Frontal cortex (tissue), 4 donors: ENCODE measurements around the gene PKNOX2. TPM values are rescaled to one million over a fixed set of nuclear protein-coding genes. Genes with fewer than 3 reads are reported as not detected.
A peak's percentile ranks its signal among the peaks of the same experiment; 100 is the strongest.

Source experiments
- DNase-seq, 2 donors: peaks; one replicate each; pipeline ENCODE4 v3.0.0; 2012; ENCODE audit warnings: low spot score in 2 of 2
- FAIRE-seq: peaks from 2 replicates; lab custom pipeline; 2012; peaks lifted over from hg19 to GRCh38; lab: Jason Lieb, UNC
- total RNA-seq: library from RNA; depleted of rRNA; stranded (reverse); fragments of >200 nt; gene quantifications from one replicate; pipeline ENCODE4 v1.2.3, GENCODE V29; 2014
- donor health status: control.
- donor health status: control.
- donor health status: control.

The PKNOX2 gene
- total RNA-seq, 1 donor from 2014 or later, result 4.9 TPM

DNA sequence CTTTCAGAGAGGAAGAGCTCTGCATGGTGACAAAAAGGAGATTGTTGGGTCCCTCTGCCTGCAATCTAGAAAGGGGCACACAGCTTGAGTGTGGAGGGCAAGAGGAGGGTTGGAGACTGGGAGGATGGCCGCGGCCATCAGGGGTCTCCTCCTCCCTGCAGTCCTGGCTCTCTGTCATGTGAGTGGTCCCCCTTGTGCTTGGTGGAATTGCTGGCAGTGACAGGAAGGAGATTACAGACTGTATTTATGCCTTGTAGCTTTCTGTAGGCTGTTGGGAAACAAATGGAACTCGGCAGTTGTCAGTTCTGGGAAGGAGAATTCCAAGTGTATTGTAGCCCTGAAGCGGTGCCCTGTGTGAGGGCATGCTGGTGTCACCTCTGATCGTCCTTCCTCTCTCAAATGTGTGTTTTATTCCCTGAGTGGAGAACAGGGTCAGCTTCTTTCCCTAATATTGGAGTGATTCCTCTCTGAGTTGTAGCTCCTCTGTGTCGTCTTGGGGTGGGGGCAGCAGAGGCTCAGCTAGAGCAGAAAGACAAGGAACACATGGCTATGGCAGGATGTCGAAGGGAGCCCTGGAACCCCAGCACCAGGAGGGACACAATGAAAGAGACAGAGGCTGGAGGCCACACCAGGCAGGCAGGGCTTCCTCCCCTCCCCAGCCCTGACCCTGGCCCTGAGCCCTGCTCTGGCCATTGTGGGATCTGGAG, 163.1 kb downstream of the PKNOX2 start:
- no peak for FAIRE-seq
- DNase-seq, result no peak

DNA sequence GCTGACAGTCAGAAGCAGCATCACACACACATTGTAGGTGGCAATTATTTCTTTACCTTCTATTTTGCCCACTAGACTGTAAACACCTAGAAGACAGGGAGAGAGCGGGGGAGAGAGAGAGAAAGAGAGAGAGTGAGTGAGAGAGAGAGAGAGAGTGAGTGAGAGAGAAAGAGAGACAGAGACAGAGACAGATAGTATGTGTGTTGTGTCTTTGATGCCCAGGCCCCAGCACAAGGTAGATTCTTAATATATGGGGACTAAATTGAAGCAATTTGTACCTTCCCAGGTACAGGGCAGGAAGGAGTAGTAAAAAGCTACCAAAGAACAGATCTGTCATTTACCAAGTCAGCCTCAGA, 163.7 kb downstream of the PKNOX2 start:
- DNase-seq, result no peak
- FAIRE-seq, result no peak

DNA sequence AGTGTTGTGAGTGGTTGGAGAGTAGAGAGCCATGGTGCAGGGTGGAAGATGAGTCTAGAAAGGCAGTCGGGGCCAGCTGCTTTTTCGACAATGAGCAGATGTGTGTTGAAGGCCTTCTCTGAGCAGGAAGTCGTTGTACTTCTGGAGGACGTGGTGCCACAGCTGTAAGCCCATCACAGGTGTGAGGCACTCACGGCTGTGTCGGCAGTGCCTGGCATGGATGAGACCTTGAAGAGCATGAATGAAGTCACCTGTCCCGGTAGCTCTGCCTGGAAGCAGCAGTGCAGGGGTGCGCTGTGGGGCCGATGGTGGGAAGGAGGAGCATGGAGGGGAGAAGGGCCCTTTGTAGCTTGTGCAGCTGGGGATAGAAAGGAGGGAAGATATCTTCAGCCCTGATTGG, 165.2 kb downstream of the PKNOX2 start:
- no peak for FAIRE-seq

DNA sequence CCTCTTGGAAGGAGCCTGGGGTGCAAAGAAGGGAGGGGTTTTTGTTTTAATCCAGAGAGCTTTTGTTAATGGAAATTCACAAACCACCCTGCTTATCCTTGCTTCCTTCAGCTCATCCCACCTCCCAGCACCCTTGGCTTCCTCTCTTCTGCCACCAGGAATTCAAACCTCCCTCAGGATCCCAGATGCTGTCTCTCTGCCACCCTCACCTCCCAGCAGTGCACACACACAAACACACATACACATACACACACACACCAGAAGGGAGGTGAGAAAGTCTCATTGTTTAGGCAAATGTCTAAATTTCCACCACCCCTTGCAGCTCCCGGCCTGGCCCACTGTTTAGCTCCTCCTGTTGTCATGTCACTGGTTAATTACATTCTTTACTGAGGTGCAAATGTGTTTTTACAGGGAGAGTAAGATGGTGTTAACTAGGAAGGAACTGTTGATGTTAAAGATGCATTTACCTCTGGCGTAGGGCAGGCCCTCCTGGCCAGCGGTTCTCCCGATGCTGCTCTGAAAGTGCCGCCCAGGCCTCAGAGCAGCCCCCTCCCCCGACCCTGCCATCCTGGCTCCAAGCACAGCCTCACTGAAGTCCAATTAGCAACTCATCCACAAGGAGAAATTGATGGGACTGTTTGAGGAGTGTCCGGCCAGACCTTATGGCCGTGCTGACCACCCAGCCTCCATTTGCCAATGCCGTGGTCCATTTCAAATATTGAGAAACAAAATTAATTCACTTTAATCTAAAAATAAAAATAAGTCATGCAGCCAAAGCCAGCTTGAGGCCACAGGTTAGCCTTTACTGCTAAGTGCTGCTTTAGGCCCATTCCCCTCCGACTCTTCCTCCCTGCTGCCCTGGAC, 166.1 kb downstream of the PKNOX2 start:
- DNase-seq, result no peak
- no peak for FAIRE-seq

More for the DNA sequence above, 165.2 kb downstream of the PKNOX2 start:
- no peak for DNase-seq

DNA sequence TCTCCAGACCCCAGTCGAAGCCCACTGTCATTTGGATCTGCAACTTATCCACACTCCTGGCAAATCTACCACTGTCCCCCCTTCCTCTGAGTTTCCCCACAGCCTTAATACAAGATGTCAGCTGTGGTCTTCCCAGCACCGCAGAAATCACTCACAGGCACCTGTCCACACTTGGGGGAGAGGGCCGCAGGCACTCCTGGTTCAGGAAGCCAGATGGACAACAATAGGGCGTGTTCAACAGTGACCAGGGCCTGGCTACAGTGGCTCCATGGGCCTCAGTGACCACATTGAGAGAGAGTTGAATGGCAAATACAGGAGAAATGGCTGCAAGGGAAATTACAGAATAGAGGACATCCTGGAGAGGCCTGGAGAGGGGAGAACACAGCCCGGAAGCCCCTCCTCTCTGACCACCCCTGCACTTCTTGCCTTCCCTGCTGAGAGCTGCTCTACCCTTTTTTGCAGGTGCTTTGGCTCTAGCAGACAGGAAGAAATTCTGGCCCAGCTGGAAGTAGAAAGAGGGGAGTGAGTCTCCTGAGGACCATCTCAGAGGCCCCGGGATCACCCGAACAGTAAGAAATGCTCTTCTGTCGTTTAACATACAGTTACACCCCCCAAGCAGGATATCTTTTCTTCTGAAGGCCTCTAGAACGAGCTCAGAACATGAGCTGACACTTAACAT, 166.9 kb downstream of the PKNOX2 start:
- DNase-seq (no peak), FAIRE-seq (no peak)

DNA sequence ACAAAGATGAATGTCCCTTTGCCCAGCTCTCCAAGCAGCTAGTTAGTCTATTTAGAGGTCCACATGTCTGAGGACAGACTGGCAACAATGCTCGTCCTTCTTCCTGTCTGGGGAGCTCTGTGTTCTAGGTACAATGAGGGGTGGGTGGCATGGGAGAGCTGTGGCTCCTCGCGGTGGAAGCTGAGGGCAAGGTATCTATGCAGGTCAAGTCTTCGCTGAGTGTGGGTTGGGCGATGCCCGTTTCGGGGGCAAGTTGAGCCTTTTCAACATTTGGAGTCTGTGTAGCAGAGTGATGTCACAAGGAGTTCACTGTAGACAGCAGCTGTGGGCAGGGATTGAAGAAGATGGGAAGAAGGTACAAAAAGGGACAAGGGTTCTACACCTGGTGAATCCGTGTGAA, 168.3 kb downstream of the PKNOX2 start:
- FAIRE-seq (no peak), DNase-seq (no peak)

DNA sequence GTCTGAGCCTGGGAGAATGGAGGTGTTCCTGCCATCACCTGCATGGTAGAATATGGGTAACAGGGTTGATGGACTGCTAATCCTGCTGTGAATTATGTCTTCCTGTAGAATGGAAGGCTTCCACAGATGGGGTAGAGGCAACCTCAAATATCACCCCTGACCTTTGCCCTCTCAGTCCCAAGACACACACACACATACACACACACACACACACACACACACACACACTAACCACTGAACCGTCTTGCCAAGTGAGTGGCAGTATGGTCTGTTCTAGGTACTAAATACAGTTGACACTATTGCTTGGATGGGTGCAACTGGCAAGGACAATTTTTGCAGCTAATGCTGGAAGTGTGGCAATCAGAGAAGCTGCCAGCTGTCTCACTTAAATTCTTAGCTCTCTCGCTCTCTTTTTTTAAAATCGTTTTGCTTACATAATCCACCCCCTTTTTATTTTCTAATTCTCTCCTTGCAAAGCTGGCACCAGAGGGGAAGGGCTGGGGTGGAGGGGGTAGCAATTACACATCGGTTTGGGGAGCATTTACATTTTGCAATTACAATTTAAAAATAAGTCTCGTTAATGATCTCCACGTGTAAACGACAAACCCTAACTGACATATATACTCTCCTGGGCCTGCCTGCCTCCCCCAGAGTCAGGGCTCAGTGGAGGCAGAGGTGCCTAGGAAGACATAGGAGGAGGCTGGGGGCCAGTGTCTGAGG, 169.0 kb downstream of the PKNOX2 start:
- no peak for DNase-seq
- FAIRE-seq, result no peak

DNA sequence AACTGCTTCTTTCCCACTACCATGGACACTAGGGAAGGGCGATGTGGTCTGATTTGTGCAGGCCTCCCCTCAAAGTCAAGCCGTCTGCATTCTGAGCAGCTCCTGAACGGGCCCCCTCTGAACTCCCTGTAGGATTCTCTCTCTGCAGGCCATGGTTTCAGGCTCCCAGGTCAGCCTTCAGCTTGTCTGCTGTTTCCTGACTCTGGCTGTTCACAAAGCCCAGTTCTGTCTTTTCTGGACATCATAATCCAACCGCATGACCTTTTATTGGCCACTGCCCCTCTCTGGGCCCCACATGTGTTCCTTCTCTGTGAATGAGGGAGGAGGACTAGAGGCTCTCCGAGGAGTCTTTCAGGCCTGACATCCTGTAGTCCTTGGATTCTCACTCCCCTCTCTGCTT, 170.6 kb downstream of the PKNOX2 start:
- DNase-seq, result no peak
- FAIRE-seq, result no peak

DNA sequence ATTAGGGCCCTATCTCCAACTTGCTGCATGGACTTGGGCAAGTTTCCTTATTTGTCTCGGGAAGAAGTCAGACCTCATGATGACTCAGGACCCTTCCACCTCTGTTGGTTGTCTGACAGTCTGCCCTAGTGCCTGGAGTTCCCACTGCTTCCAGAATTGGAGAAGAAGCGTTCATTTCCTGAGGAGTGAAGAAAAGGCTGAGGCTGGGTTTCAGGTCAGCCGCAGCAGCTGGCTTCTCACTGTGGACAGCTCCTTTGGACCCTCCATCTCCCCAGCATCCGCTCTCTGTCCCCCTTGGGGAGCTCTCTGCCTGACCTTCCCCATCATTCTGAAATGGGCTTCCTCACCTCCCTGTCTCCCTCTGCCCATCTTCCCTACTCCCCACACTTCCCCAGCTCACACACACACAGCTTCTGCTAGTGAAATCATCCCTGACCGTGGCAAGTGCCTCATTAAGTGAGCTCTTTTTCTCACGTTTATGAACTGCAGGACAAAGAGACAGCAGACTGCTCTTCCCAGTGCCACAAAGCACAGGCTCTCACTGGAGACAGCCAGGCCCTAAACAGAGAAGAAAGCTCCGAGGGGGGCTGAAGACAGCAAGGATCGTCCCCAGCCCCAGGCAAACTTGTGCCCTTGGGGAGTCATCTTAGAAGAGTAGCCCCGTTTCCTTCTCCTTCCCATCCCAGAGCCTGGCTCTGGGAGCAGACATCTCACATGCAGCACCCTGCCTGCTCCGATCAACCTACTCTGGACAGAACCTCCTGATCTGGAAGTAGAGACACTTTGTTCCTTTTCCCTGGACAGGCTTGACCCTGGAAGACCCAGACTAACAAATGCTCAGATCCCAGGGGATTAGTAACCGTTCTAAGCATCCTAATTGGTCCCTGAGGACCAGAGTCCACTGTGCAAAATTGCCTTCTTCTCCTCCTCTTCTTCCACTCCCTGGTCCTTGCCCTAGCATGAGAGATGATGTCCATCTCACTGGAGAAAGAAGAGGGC, 173.6 kb downstream of the PKNOX2 start:
- FAIRE-seq (no peak), DNase-seq (no peak)

DNA sequence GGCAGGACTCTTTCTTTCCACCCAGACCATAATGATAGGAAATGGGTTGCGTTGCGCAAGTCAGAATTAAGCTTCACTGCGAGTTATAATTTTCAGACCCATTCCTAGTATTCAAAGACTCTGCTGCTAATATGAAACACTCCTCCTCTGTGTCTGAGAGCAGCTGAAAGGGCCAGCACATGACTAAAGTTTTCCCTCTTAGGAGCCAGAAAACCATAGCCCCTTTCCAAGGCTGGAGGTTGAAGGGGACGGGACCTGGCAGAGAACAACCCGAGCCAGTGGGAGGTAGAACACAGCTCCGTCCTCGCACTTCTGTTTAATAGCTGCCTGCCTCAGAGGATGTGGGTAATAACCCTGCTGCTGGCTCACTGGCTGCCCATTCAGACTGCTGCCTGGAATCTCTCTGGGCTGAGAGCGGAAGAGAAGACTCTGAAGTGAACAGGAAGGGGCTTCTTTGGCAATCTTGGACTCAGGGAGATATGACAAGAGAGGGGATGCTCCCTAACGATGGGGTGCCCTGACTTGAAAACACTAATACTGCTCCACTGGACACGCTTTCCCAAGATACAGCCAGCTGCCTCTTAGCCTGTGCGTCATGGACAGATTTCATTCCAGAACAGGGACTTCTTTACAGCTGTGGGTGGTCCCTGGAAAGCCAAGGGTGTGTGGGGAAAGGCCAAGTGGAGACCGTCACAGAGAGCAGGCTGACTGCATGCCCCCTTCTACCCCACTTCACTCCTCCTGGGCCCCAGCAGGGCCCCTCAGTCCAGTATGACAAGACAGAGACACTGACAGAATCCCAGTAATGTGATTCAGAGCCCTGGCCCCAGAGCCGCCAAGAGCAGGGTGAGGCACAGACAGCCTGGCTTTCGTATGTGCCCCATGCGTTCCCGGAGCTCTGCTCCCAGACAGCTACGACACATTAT, 174.6 kb downstream of the PKNOX2 start:
- FAIRE-seq (no peak), DNase-seq (no peak)

DNA sequence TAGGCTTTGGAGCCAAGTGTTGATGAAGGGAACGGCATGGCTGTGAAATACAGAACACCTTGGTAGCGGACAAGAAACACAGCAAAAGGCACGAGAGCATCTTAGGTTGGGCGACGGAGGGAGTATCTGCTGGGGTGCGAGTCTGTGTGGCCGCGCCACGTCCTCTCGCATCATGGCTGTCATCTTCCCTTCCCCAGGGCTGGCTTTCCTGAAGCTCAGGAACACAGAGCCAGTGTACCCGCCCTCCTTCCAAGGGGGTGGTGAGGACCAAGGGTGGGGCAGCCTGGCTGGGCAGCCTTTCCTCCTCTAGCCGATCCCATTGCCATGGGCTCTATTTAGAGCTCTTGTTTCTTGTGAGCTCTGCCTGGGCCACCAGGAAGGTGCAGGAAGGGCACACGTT, 177.1 kb downstream of the PKNOX2 start:
- DNase-seq (no peak), FAIRE-seq (no peak)

DNA sequence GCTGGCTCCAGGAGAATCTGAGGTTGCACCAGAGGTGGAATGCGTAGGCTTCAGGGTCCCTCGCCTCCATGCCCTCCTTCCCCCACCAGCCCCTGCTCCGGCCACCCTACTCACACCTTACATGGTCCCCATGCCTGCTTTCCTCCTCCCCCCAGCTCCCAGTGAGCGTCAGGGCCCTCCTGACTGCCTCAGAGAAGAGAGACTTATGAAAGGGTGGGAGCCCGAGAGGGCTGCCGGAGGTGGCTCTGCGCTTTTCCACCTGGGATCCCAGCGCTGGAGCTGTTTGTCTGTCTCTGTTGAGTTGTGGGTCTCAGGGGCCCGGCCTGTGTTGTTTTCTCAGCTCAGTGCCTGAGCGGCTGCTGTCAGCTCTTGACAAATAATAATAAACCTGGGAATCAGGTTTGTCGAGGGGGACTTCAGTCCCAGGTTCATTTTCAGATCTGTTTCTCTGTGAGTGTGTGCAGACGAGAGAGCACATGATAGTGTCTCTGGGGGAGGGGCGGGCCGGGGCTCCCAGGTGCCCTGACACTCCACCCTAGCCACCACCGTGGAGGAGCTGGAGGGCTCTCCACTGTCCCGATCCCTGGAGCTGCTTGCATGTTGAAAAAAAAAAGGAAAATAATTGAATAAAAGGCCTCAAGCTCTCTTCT, 177.9 kb downstream of the PKNOX2 start:
- DNase-seq (no peak), FAIRE-seq (no peak)

DNA sequence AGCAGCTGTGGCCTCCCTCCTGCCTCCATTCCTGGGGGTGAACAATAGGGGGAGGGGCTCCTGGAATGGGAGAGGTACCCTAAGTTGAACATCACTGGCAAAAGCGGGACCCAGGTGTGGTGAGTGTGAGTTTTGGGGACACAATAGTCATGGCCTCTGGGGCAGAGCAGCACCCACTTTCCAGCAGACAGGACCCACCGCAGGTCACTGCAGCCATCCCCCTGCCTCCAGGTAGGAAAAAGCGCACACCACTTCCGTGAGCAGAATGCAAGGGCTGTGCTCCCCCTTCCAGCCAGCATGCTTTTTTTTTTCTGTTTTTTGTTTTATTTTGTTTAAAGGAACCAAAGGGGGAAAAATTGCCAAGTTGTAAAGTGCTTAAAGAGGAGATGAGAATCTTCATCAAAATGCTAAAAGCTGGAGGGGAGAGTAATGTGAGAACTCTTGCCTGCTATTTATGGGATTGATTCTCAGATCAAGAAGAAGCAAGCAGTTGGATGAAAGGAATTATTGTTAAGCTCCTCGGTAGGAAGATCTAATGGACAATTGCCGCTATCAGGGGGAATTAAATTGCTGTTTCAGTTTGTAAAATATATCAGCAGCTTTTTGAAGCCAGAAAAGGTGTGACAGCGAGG, 178.7 kb downstream of the PKNOX2 start:
- DNase-seq (no peak), FAIRE-seq (no peak)

DNA sequence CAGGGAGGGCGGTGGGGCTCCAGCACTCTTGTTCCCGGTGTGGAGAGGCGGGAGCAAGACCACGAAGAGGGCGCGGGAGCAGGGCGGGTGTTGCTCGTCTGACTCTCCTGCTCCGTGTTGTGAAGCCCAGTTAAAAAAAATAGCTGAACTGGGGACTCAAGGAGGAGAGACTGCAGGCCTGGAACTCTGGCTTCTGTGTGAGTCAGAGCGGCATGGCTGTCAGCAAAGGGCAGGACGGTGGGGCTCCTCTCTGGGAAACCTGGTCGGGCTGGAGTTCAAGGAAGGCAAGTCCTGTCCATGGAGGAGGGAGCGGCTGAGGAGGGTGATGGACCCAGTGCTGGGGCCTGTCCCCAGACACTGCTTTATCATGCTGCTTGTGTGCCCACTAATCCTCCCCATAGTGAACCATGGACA, 179.2 kb downstream of the PKNOX2 start:
- DNase-seq (no peak), FAIRE-seq (no peak)

DNA sequence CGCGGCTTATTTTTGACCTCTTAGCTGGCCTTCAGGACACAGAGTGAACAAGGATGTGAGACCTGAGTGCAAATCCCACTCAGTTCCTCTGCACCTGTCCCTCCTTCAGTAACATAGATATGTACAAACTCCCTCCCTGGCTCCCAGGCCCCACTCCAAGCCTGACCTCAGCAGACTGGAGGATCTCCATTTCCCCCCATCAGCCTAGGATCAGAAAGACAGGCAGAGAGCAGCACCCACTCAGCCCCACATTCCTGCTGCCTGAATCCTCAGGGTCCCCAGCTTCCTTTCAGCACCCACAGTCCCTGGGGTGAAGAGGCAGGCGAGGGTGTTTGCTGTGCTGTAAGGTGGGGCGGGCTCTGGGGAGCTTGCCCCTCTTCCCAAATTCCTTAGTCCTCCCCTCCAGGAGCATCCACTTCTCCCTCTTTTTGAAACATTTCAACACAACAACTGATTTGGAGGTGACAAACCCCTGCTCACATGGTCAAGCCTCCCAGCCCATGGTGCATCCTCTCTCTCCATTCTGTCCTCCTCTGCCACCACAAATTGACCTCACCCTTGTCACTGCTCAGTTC, 180.4 kb downstream of the PKNOX2 start:
- no peak for DNase-seq
- FAIRE-seq, result no peak

DNA sequence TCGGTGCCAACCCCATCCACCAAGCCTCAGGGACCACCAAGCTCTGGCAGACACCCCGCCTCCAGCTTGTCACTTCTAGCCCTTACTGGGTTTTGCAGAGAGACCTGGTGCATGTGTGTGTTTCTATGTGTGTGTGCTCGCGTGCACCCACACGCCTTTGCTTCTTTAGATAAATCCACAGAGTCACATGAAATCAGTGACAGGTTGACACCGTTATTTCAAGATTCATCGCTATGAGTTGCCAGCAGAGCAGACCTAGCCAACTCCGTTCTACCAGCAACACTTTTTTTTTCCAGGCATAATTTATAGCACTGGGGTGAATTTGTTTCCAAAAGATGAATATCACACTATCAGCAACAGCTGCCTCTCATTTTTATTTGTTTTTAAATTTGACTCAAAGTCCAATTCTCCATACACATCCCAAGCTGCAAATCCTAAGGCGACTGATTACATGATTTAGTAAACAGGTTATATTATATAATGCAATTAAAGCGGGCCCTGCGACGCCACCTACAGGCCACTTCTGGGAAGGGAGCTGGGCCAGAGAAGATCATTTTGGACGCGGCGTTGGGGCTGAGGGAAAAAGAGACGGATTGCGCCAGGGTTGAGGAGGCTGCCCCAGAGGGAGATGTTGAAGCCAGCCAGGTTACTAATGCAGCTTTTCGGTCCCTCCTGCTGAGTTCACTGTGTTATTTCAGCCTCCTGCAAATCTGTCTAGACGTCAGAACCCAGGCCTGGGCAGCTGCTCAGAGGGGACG, 181.0 kb downstream of the PKNOX2 start:
- DNase-seq, result peak; percentile 67 to 77
- no peak for FAIRE-seq
